HG03571 (cell line): Measurements from ENCODE around the gene RASSF8.

Experiments
- ATAC-seq: cut with Tn5 transposase; IDR thresholded peaks from one replicate; pipeline ENCODE4 v1.9.1; 2021; ENCODE audit not compliant: unreplicated experiment

The RASSF8 gene, protein sequence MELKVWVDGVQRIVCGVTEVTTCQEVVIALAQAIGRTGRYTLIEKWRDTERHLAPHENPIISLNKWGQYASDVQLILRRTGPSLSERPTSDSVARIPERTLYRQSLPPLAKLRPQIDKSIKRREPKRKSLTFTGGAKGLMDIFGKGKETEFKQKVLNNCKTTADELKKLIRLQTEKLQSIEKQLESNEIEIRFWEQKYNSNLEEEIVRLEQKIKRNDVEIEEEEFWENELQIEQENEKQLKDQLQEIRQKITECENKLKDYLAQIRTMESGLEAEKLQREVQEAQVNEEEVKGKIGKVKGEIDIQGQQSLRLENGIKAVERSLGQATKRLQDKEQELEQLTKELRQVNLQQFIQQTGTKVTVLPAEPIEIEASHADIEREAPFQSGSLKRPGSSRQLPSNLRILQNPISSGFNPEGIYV

DNA sequence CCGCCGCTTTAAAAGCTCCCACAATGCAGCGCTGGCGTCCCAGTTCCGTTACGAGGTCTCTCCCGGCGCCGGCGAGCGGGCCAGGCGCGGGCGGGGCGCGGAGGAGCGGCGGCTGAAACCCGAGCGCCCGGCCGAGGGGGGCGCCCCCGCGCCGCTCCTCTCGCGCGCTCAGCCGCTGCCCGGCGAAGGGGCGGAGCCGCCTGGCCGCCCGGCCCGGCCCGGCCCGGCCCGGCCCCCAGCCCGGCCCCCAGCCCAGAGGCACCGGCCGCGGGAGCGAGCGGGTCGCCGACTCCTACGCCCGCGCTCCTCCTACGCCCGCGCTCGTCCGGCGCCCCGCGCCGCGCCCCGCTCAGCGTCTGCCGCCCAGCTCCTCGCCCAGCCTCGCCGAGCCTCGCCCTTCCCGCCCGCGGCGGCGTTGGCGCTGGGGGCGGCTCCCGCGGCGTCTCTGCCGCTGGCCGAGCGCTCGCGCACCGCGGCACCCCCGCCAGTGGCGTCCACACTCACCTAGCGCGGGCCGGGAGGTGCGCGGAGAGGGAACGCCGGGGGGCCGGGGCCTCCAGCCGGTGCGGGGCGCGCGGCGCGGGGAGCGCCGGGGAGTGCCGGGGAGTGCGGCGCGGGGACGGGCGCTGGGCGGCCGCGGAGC, at the start of gene RASSF8:
Gene RASSF8, plus strand, starts transcription at position 255 of the 643 bp plus-strand sequence. CDS start 96,662 bp downstream, outside the sequence.
- ATAC-seq, result peak; percentile 69

DNA sequence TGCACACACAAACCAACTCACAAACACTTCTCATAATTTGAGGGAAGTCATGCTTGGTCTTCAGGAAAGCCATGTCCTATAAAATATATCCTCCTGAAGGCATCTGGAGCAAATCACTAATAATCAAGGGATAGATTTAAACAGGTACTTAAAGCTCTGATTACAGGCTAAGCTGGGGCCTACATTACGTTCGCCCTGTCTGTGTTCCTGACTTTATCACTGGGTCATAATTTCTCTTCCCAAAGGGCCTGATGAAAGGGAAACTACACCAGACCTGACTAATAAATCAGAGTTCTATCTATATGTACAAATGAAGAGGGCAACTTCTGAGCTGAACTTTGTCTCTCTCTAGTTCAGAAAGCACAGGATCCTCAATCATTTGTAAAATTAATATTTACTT, 43.9 kb upstream of the RASSF8 start:
- ATAC-seq, result no peak

- ATAC-seq, result no peak
Observed at GRCh38 chr12:25924491-25925001, 33.9 kb upstream of the RASSF8 start.

- ATAC-seq, result no peak
Observed at GRCh38 chr12:25925064-25925463, 33.4 kb upstream of the RASSF8 start.

DNA sequence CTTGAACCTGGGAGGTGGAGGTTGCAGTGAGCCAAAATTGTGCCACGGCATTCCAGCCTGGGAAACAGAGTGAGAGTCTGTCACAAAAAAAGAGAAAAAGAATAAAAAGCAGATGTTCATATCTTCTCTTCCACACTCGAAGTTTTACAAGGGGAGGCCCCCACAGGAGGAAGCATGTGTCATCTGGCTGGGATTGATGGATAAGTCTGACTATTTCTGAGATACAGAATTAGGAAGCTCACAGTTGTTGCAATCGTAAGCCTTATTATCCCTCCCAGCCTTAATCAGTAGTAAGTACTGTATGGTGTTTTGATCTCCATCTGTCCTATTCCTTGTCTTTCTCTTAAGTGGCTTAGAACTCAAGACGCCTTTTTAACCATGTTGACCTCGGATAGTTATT, 31.9 kb upstream of the RASSF8 start:
- no peak for ATAC-seq

DNA sequence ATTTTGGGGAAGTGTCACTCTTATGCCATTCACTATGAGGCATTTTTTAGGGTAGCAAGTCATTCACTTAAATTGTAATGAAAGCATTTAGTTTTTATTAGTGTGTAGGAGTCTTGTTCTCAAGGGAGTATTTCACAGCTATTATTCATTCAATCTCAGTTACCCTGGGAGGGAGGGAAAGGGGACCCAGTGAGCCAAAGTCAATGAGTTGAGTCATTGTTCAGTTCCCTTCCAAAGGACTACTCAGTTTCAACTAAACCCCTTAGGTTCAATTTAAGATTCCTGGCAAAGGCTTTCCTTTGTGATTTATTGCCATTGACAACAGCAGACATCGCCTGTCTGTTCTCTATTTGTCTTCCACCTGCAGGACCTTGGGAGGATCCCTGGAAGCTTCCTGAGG, 29.3 kb upstream of the RASSF8 start:
- no peak for ATAC-seq

DNA sequence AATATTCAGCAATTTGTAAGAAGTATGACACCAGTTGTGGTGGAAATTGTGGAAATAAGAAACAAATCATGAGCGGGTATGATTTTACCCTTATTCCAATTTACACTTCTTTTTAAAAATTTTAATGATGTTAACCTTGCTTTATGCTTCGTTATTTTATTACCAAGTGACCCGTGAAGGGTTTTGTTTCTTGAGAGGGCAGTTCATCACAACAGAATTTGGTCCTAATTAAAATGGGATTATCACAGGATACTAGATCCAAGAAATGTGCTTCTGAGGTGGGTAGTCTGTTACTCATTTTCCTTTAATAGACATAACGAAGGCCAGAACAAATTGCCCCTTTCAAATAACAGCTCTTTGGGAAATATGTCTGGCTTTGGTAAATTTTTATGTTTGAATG, 25.5 kb upstream of the RASSF8 start:
- ATAC-seq, result no peak

DNA sequence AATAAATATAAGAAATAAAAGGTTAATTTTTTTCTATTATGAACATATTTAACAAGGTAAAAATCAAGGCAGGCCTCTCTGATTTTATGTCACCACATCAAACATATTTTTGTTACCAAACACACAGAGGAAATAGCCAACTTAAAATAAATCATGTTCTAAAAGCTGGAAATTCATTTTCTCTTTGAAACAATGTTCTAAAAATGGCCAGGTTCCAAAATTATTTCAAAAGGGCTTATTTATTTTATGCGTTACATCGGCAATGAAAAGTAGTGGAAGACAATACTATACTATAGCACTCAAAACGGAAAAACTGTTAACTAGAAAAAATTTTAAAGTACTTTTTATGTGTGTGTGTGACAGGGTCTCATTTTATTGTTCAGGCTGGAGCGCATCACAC, 24.0 kb upstream of the RASSF8 start:
- no peak for ATAC-seq

DNA sequence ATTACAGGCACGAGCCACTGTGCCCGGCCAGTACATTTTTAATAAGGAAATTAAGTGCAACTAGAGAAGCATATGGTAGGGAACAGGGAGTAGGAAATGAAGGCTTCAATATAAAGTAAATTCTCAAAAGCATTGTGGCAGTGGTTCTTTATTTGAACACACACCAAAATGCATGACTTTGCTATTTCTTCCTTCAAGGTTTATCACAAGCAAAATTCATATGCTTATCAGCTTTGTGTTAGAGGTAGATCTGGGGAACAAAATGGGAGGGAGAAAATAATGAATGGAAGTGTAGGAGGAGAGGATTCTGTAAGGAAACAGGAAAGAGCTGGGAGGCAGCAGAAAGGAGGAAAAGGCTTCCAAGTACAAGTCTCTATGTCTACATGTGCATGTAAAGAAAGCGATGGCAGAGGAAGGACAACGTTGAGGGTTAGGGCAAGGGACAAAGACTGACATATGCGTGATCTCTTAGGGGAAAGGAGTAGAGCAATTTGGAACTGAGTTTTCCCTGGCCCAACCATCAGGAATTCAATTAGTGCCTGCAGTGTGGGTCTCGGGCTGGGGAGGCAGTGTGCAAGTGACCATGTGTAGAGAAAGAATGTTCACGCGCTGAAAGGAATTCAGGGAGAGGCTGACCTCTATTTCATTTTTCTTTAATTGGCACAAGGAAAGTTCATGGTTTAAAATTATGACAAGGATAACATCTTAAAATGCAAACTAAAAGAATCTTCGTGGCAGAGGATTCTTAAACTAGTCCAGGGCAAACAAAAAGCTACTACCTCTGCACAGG, 22.9 kb upstream of the RASSF8 start:
- ATAC-seq, result no peak

GRCh38 chr12:25937096-25937495, 21.4 kb upstream of the RASSF8 start:
- ATAC-seq, result no peak

GRCh38 chr12:25938581-25938980, 19.9 kb upstream of the RASSF8 start:
- ATAC-seq, result no peak

- no peak for ATAC-seq
Observed at GRCh38 chr12:25939606-25940005, 18.9 kb upstream of the RASSF8 start.

- no peak for ATAC-seq
Observed at GRCh38 chr12:25940886-25941285, 17.6 kb upstream of the RASSF8 start.

- ATAC-seq, result no peak
Observed at GRCh38 chr12:25942709-25943108, 15.8 kb upstream of the RASSF8 start.

DNA sequence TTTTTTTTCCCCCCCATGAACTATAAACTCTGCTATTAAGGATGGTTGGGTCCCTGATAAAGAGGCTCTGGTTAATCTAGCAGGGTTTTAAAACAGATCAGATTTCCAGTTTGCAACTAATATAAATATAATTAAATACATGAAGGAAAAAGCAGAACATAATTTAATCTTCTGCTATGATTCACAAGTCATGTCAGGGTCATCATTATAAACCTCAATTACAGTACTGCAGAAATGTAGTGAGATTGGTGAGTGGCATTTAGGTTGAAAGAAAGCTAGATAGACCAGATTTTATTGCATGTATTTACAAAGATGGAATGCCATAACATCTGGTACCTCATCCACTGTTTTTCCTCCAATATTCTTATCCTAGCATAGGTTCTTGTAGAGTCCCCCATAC, 14.5 kb upstream of the RASSF8 start:
- no peak for ATAC-seq

DNA sequence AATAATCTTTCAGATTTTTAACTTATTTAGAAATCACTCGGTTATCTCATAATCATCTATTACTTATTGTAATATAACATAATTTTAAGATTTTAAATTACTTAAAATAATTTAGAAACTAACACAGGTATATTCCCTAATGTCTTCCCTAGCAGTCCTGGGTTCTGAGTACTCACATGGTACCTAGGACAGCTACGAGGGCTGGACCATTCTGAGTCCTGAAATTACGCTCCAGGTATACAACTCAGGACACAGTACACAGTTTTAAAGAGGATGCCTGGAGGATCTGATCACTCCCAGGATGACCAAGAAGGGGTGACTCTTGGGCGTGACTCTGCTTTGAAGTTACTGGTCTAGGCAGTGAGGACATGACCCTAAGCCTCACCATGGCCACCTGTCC, 9.1 kb upstream of the RASSF8 start:
- no peak for ATAC-seq

DNA sequence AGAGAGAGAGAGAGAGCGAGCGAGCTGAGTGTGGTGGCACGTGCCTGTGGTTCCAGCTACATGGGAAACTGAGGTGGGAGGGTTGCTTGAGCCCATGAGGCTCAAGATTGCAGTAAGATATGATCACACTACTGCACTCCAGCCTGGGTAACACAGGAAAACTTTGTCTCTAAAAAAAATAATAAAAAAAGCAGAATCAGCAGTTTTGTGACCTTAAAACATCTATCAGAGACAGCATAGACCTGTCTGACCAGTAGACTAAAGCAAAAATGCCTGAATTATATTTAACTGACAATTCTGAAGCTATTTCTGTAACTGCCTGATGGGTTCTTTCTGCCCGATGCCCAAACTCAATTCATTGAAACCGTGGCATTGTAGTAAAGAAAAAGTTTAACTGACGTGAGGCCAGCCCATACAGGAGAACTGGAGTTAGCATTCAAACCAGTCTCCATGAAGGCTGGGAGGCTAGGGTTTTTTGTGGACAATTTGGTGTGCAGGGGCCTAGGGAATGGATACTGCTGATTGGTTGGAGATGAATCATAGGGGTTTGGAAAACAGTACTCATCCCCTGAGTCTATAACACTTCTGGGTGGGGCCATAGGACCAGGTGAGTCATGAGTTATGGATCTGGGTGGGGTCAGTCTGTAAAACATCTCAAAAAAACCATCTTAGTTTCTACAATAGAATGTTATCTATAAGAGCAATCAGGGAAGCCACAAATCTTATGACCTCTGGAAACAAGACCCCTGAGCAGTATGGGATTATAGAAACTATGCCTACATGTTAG, 8.0 kb upstream of the RASSF8 start:
- ATAC-seq, result no peak

DNA sequence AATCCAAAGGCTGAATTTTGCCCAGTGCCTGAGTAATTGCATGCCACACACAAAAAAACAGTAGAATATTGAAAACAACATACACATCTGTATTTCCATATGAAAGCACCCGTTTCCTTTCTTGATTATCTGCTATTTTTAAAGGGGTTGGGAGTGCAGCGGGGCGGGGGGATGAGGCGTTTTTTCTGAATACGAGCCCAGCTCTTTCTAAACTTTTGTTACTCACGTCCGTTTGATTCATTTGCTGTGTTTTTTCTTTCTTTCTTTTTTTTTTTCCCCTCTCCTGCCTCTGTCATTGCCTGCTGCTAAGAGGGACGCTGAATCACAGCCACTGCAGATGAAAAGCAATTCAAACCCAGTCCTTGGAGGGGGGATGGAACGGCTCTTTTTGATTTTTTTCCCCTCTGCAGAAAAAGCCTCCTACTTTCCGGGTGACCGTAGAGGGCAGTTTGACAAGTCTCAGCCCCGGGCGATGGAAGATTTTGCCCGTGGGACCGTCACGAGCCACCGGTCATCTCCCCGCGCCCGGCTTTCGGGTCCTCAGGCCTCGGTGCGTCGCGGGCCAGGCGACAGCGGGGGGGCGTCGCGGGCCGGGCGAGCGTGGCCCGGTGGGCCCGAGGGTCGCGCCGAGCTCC, 572 bp upstream of the RASSF8 start:
- ATAC-seq, result peak; percentile 8

DNA sequence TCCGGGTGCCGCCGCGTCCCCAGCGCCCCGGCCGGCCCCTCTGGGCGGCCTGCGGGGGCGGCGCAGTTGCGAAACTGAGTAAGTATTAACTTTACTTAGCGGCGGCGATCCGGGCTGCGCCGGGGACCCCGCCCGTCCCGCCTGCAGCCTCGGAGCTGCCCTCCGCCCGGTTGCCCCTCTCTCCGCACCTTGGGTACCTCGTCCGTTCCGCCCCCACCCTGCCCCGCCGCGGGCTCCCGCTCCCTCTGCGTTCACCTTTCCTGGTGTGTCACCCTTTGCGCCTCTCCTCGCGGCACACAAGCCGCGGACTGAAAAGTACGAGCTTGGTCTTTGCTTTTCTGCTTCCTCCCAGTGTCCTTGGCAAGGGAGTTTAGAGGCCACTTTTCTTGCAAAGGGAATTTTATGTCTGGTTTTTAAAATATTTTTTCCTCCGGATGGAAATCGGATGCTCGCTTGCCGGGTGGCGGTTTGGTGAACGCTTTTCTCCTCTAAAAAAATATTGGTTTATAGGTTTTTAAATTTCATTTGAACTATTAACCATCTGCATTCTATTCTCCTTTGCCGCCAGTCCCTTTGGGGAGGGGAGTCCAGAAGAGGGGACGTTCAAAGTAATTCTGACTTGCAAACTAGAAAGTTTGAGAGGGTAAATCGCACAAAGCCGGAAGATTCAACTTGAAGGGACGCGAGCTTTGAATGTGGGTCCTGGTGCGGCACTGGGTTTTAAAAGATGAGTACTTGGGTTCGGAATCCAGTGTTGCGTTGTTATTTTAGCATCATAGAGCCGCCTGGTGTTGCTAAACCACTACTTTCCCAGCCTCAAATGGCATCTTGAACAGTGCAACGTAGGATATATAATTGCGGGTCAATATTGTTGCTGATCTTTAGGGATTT, 834 bp downstream of the RASSF8 start:
- peak; percentile 48 for ATAC-seq
